NOMO-1 treated with dmso at 0.1 percent for 144 hours (cell line): ENCODE measurements around the gene FSTL3.

Source experiments
- DNase-seq: peaks from one replicate; lab custom pipeline; 2025; ENCODE audit not compliant: unreplicated experiment; lab: John Stamatoyannopoulos, UW

FSTL3 gene

DNA sequence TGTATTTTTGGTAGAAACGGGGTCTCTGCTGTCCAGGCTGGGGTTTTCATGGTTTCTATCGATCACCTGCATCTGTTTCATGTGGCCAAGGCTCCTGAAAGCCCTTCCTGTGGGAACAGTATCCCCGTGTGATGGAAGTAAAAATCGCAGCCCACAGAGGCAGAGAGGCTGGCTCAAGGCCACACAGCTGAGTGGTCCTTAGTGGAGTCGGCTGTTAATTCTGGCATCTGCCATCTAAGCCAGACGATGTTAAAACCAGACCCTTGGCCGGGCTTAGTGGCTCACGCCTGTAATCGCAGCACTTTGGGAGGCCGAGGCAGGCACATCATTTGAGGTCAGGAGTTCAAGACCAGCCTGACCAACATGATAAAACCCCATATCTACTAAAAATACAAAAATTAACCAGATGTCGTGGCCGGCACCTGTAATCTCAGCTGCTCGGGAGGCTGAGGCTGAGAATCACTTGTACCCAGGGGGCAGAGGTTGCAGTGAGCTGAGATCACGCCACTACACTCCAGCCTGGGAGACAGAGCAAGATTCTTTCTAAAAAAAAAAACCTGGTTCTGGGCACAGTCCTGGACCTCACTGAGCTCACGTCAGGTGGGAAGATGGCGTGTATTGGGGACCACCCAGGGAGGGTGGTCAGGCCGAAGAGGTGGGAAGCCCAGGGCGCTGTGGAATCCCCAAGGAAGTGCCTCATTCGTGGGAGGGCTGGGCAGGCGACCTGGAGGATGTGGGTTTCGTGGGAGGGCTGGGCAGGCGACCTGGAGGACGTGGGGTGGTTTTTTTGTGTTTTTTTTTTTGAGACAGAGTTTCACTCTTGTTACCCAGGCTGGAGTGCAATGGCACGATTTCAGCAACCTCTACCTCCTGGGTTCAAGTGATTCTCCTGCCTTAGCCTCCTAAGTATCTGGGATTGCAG lies 56.2 kb downstream of the FSTL3 start:
- no peak for DNase-seq
